Activated T-cell treated with anti-CD3 and anti-CD28 coated beads for 24 hours (primary cell): Measurements from ENCODE around the gene NXF3.
"Not testable (repeated sequence)": the region's sequence is repeated elsewhere in the genome, so short reads cannot be mapped to it uniquely, and the experiment has no call there.

Experiments
- DNase-seq: peaks from one replicate; pipeline ENCODE4 v3.0.0-alpha.2; 2020; ENCODE audit warnings: low read depth

NXF3 gene

DNA sequence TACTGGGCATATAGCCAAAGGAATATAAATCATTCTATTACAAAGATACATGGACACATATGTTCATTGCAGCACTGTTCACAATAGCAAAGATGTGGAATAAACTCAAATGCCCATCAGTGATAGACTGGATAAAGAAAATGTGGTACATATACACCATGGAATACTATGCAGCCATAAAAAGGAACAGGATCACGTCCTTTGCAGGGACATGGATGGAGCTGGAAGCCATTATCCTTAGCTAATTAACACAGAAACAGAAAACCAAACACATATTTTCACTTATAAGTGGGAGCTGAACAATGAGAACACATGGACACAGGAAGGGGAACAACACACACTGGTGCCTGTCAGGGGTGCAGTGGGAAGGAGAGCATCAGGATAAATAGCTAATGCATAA lies 59.6 kb downstream of the NXF3 start:
- not testable (repeated sequence) for DNase-seq
